Right kidney (tissue), 1 donor: ENCODE data around the gene ESRRB.
A peak's percentile ranks its signal among the peaks of the same experiment; 100 is the strongest.

Experiments
- DNase-seq: peaks from one replicate; pipeline ENCODE4 v3.0.0-alpha.2; 2016

The ESRRB gene

DNA sequence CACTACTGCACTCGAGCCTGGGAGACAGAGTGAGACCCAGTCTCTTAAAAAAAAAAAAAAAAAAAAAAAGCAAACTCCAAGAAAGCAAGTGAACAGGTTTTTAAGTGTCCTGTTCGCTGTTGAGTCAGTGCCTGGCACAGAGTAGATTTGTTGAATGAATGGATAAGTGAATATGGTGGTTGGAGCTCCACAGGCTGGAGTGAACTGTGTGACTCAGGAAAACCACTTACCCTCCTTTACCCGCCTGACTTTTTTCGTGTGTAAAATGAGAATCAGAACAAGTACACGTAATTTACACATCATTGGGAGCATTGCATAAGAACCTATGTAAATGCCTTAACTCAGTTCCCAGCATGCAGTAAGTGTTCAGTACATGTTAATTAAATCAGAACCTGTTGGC lies 24.0 kb upstream of the ESRRB start:
- DNase-seq, result no peak

DNA sequence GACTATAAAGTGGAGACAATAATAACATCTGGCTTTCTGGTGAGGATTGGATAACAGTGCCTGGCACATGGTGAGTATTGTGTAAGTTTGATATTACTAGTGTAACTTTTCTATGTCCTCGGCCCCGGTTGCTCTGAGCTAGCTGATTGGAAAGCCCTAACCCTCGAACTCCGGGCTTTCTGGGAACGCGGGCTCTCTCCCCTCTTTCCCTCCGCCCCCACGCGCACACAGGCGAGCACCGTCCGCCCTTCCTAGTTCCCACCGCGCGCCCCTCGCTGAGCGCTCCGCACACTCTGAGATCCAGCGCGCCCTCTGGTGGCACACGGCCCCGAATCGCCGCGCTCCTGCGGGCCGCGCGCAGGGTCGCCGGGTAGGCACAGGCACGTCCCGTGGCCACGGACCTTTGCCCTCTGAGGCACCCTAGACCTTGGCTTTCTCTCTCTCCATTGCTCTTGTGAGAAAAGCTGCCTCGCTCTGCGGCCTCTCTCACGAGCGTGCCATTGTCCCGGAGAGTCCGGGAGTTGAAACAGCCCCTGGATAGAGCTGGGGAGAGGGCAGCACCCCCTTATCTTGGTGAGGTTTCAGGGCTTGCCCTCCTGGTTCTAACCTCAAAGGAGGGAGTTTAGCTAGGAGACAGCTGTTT lies 23.2 kb upstream of the ESRRB start:
- peak; percentile 79 for DNase-seq

DNA sequence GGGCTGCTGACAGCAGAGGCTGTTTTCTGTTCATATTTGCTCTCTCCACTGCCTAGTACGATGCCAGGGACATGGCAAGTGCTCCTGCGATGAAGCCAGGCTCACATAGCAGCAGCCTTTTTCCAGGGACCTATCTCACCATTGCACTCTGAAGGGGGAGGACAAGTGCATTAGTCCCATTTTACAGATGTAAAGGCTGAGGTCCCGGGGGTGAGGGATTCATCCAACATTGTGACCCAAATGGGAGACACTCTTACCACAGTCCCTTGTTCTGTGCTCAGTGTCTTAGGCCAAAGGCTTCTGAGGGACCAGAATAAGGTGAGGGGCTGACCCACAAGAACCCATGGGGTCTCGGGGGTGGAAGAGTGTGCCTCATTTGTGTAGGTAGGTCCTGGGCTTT lies 21.6 kb upstream of the ESRRB start:
- no peak for DNase-seq

DNA sequence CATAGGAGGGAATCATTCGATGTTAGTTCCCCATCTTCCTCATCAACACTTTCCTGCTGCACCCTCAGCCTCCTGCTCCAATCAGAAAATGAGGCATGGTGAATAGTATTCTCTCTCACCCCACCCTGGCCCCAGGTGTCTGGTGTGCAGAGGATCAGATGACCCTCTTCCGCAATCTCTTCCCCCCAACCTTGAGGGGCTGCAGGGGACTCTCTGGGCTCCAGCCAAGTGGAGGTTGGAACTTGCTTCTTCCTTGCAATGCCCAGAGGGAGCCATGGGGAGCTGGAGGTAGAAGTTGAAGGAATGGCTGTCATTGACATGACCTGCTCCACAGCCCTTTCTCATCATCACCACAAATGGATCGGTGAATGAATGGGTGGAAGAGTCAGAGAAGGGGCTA lies 20.2 kb upstream of the ESRRB start:
- no peak for DNase-seq

DNA sequence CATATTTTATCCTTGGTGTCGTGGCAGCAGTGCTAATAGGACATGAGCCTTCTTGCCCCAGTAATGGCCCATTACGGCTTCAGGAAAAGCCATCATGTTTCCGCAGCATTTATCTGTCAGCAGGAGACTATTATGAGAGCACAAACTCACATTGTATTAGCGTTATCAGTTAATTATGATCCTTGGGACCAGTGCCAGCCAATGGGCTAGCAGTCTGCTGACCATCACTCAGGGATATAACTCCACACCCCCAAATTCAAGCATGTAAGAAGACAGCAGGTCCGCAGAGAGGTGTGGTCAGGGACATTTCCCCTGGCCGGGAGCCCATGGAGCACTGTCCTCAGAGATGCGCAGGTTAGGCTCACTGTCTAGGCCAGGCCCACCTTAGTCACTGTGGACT lies 4.9 kb upstream of the ESRRB start:
- DNase-seq, result no peak

DNA sequence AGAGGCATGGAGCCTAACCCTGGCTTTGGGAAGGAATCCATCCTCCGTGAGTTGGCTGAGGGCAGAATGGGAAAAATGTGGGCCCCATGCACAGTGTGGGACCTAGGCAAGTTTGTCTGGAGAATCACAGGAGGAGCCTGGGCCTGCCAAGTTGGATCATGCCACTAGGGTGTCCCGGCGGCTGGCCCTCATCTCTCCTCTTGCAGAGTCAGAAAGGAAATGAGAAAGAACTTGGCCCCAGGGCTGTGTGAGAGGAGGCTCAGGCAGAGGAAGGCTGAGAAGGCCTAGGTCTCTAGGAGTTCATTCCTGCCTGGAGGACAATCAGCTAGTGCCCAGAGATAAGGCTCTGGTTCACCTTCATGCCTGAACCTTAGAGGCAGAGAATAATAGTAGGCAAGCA lies 2.5 kb upstream of the ESRRB start:
- DNase-seq, result no peak

DNA sequence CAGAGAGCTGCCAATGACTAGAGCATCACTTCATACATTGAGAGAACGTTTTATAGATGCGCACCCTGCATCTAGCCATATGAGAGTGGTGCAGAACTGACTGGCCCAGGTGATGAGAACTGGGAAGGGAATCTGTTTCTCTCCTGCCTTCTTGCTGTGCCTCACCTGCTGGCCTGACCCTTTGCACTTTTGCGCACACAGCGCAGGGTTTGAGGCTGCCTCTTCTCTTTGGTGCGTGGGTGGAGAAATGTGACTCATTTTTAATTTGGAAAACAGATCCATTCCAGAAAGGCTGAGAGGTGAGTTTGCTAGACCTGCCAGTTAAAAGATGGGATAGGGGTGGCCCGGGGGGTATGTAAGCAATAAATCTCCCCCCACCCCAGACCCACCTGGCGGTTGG lies 453 bp upstream of the ESRRB start:
- no peak for DNase-seq

DNA sequence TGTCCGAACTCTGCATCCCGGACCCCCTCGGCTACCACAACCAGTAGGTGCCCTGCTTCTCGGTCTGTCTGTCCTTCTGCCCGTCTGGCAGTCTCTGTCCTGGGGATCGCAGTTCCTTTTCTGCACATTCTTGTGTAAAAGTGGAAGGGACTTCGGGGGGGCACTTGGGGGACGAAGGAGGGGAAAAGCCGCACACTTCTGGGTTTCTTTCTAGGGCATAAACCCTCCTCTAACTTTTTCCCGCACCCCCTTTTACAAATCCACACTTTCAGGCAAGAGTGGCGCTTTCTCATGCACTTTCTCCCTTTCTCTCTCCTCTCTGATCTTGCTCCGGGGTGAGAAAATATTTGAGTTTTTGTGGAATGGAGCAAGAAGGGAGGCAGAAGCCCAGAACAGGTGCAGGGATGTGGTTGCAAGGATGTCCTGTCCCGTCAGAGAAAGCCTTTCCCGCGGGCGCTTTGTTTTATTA lies 506 bp downstream of the ESRRB start:
- no peak for DNase-seq

DNA sequence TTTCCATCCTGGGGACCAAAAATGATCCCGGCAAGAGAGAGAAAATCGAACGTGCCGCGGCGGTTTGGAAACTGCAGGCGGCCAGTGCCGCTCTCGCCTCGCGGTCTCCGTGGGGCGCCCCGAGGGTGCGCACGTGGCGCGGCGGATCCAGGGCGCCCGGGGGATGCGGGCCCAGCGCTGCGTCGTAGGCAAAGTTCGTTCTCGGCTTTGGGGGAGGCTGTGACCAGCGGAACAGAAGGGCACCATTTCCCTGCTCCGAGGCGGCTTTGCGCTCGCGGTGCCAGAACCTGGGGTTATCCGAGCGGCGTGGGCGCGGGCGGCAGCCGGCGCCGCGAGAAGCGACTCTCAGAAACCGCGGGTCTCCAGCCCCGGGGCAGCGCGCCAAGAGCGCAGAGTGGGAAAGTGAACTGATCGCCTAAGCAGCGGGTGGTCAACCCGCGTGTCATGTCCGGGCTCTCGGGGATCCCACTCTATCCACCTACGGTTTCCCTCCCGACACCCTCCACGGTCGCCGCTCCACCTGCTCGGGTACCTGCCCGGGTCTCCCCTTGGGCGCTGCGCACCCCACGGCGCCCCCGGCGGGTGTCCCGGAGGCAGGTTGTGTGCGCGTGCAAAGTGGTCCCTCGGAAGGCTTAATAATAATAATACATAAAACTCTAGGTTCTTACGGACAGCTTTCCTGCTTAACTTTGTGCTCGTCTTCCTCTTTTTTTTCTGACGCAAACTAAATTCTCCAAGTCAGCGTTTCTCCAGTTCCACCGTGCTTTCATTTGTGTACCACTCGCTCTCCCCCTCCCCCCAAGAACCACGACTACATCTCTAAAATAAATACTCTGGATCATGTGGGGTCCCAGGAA lies 1.2 kb downstream of the ESRRB start:
- peak; percentile 61 for DNase-seq

DNA sequence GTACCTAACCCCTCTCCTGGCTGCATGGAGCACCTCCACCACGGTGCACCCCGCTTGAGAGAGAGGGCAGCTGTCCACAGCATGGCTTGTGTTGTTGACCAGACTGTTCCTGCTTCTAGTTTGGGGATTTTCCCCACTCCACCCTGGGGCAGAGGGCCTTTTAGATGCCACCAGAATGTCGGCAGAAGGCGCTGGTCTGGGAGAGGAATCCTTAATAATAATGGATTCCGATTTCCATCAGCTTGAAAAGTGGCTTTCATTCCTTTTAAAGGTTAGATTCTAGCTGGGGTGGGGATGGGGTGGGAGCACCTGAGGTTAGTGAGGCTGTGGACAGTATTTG lies 1.8 kb downstream of the ESRRB start:
- no peak for DNase-seq

DNA sequence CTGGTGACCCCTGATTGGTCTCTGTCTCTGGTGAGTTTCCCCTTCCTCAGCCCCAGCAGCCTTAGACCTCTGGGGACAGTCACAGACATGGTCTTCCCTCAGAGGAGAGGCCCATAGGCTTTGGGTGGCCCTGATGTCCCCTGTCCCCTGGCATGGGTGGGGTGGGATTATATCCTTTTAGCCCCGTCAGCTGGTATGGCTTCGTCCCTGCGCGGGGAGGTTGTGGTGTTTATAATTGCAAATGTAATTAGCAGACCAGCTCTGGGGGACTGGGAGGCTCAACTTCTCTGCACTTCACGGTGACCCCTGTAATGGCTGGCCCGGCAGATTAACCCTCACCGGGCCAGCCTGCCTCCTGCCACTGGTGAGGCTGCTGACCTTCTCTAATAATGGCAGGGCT lies 5.1 kb downstream of the ESRRB start:
- no peak for DNase-seq

DNA sequence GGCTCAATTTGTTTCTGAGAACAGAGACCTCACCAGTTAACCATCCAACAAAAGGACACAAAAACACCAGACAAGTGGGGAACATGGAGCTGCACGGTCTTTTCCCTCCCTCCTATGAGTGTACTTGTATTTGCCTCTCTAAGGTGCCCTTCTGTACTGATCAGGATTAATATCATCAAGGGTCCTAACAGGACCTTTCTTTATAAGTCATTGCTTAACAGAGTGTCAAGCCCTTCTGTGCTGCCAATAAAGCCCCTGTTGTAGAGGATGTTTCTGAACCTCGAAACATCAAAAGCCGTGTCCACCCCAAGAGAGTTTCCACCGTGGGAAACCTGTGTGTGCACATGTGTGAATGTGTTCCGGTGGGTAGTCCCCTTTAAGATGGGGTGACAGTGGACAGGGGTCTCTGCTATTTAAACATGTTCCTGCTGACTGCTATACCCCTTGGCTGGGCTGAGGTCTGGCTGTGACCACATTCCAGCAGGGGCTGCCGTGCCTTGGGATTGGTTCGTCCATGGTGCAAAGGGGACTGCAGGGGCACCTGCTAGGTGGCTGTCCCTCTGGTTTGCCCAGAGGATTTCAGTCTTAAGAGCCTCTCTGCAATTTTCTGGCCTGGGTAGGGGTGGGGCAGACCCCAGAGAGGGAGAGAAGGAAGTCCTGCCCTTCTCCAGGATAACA lies 6.0 kb downstream of the ESRRB start:
- DNase-seq, result no peak

DNA sequence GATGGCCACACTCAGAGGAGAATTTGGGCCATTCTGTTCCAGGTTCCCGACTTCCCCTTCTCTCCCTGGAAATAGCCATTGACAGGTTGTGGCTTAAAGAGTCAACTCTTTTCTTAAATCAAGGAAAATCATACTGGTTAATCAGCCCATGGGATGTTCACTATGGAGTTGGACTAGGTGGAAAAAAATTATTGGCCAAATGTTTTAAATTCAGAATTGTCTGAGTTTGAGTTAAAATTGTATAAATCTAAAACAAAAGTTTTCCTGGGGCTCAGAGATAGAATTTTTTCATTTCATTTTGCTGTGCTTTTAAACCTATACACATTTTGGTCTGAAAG lies 6.5 kb downstream of the ESRRB start:
- DNase-seq, result no peak

DNA sequence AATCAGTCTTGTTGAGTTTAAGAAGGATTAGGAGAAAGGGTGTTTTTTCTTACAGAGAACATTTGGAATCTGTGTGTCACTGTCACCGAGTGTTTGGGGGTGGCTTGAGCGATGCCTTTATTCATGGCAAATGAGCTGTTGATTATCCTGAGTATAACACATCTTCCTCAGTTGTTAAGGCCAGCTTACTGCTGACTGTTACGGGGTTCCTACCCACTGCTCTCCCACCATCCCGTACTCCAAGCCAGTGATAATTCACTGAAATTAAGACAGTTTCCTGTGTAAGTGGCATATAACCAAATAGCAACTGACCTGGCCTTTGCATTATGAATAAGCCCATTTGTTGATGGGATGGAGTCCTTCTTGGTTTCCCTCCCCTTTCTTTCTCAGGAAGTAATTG lies 9.5 kb downstream of the ESRRB start:
- no peak for DNase-seq

DNA sequence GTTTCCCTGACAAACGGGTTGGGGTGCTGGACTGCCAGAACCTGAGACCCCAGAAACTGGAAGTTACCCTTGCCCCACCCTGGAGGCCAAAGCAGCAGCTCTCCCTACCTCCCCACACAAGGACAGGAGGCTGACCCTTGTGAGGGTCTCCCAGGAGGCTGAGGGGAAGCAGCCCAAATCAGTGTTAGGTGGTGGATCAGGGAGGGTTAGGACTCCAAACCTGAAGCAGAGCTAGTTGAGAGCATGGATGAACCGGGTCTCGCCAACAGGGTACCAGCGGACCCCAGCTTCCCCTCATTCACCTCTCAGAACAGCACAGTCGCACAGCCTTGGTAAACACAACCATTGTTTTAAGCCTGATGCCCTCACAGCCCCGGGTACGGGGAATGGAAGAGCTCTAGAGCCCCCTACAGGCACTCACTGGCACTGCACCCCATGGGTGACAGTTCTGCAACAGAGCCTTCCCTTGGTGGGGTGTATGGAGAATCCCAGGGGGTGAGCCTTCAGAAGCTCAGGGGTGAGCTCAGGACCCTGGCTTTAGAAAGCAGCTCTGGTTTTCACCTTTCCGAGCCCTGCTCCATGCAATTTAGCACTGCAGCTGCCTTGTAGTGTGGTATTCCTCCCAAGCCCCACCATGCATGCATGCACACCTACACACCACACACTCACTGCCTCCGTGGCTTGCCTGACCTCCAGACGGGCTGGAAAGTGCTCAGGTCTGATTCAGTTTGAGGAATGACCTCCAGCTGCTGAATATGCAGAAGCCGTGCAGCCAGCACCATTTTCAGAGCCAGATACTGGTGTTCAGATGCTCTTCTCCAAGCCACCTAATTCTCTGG lies 11.2 kb downstream of the ESRRB start:
- DNase-seq, result peak; percentile 56

DNA sequence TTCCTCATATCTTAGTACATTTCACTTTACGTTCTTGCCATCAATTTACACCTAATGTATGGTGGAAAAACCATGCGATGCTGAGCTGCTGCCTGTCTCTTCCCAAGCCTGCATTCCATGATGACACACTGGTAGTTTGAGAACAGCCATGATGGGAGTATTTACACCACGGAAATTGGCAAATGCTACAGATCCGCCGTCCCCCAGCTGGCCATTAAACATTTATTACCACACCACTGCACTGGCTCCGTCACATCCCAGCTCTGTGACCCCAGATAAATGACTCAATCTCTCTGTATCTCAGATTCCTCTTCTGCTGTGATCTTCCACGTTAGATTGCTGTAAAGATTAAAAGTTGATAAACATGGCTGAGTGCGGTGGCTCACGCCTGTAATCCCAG lies 13.9 kb downstream of the ESRRB start:
- no peak for DNase-seq

DNA sequence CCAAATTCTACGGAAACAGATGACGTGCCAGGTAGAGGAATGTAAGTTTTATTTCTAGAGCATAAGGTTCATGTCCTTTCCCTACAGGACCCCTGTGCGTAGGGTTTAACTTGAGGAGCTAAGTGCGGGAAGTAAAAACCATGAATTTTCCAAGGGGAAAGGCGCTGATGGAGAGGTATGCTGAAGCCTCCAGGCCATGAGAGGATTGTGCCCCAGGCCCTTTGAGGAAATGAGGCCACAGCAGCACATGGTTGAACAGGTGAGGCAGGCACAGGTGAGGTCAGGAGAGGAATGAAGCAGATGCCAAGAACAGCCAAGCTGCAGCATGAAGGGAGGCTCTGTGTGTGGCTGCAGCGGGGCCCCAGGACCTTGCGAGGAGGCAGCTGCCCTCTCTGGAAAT lies 14.7 kb downstream of the ESRRB start:
- DNase-seq, result no peak

DNA sequence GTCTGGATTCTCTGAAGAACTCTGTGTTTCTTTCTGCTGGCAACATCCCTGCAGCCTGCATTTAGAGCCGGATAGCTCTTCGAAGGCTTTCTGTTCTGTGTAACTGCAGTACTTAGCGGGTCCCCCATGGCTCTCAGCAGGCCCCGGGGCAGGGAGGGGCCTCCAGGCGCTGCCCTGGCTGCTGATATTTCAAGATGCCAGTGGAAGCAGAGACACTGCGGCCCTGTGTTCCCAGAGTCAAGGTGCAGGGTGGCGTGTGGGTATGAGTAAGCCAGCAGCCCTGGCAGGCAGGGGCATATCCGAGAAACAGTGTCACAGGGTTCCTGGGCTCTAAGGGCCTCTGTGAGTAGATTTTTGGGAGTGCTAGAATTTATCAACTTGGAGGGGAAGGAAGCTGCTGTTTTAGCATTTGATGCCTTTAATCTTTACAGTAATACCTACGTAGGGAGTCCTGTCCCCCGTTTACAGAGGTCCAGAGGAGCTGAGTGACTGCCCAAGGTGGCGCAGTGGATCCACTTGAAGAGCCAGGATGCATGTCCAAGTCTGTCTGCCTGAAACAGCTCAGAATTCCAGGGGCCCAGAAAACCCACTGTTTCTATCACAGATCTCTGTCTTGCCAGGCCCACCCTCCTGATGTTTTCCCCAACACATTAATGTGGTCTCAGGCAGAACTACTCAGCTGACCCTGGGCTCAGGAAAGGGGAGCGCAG lies 16.2 kb downstream of the ESRRB start:
- DNase-seq, result no peak

DNA sequence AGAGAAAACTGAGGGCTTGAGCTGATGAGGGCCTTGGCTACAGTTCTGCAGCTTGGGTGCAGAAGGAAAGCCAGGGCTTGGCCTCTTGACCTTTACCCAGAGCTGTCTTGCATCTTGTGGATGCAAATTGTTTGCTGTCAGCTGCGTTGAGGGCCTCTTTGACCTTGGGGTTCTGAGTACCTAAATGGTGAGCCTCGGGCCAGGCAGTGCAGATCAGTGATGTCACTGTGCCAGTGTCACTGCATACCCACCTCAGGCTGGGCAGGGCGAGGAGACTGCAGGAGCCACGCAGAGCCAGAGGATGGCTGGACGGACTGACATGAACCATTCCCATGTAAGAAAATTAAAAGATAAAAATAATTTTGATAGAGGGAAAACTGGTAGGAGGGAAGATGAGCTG lies 18.6 kb downstream of the ESRRB start:
- DNase-seq, result no peak

DNA sequence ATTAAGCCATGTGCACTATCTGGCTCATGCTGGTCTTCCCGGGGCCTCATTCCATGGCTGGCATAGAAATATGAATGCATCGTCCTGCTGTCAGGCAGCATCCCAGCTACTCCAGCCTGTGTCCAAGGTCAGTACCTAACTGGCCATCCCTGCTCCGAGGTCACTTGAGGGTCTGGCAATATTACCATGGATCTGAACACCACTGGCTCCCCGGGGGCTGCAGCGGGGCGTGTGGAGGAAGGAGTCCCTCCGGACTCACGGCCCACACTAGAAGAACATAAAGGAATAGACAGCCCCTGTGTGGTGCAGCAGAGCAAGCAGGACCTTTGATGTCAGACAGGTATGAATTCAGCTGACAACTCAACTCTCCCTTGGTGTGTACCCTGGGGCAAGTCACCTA lies 19.2 kb downstream of the ESRRB start:
- DNase-seq, result no peak

DNA sequence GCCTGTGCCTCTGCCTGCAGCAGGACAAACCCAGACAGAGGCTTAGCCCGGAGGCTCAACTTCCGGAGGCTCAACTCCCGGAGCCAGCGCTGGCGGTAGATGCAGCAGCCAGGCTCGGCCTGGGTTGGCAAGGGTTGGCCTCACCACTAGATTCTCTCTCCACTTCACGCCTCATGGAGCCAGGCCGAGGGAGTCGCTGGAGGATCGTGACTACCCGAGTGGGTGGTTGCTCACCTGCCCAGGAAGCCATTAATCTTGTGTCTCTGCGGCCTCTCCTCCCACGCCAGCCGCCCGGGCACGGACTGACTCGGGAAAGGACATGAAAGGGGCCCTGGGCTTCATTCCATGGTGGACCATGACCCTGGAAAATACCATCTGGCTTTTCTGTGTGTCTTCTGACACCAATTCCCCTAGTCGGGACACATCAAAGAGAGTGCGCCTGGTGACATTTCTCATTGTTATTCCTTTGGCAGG lies 20.8 kb downstream of the ESRRB start:
- DNase-seq, result peak; percentile 69

DNA sequence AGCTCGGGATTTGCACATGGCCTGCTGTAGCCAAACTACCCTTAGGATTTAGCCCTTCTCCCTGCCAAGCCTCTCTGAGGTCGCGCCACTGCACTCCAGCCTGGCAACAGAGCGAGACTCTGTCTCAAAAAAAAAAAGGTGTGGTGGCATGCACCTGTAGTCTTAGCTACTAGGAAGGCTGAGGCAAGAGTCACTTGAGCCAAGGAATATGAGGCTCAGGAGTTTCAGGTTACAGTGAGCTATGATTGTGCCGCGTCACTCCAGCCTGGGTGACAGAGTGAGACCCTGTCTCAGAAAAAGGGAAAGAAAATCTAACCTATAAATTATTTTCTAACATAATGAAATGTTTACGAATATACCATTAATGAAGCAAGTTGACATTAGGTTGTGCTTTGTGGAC lies 29.7 kb downstream of the ESRRB start:
- no peak for DNase-seq
